KBM-7 (cell line): ENCODE measurements around the gene BDKRB2.

Experiments used
- DNase-seq: peaks from one replicate; pipeline ENCODE4 v3.0.0-alpha.2; 2015
- in situ Hi-C: fragments of 300-500 bp; cut with MboI; formaldehyde crosslinking; loops from 2 replicates; pipeline ENCODE4 v1.14.3; 2020; ENCODE audit warnings: low sequenced_read_pairs, low pct_unique_long_range_greater_than_20kb, mixed read lengths

The BDKRB2 gene

DNA sequence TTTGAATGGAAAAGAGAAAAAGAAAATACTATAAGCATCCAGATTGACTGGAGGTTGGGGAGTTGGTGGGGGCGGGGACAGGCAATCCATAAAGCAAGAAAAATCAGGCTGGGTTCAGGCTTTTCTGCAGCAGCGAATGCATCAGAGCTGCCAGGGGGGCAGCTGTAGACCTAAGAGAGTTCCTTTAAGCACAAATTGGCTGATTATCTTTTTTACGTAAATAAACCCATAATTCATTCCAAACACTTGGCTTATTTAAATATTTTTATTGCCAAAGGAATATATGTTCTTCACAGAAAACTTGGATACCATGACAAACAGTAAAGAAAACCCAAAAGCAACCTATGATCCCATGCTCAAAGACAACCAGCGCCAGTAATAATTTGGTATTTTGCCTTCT is 10.2 kb downstream of the BDKRB2 start:
- DNase-seq: no peak
- in situ Hi-C loops: no loop called here

DNA sequence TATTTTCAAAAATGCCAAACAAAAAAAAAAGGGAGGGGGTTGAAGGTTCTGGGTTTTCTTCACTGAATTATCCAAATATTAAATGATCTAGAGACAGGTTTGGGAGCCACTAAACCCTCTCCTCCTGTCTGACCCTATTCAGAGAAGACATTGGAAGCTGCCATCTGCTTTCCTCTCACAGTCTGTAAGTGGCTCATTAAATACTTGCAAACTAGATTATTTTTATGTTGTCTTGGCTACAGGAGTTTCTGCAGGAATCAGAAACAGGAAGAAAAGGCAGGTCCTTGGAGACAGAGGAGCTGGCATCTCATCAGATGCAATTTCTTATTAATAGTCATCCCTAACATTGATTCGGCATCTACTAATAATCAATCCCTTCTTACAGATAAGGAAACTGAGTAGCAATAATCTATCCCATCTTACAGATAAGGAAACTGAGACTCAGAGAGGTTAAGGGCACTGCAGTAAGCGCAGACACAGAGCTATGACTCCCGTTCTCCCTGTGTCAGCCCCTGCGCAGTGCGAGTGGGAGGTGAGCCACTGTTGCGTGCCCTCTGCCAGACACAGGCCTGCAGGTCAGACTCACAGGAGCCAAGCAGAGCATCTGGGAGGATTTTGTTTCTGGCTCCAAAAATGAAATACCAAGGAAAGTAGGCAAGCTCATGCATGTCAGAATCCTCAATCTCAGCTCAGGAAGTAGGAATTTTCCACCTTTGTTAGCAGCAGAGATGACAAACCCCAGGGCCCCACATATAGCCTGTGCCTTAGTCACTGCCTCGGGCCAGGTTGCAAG is 11.0 kb downstream of the BDKRB2 start:
- DNase-seq: no peak
- in situ Hi-C loops: no loop called here

- no peak for DNase-seq
- in situ Hi-C loops: no loop called here
Observed at GRCh38 chr14:96216627-96217026, 12.0 kb downstream of the BDKRB2 start.

GRCh38 chr14:96217376-96217913 is 12.8 kb downstream of the BDKRB2 start:
- DNase-seq: no peak
- in situ Hi-C loops: no loop called here

- DNase-seq: no peak
Observed at GRCh38 chr14:96221109-96221650, 16.5 kb downstream of the BDKRB2 start.

DNA sequence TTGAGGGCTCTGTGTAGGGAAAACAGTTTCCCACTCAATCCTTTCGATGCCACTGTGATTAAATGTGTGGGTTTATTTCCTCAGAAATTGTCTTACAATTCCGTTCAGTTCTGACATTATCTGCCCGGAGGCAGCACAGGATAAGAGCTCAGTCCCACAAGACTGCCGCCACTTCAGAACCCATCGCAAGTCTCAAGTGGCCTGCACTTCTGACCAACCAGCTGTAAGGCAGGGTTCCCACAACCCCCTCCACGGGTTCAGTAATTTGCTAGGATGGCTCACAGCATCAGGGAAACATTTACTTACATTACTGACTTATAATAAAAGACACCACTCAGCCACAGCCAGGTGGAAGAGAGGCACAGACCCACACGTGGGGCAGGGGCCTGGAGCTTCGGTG is 17.2 kb downstream of the BDKRB2 start:
- no peak for DNase-seq
- in situ Hi-C loops: no loop called here

More at GRCh38 chr14:96221109-96221650, 16.5 kb downstream of the BDKRB2 start:
- in situ Hi-C loops: no loop called here

- no peak for DNase-seq
- in situ Hi-C loops: no loop called here
Observed at GRCh38 chr14:96224480-96225096, 19.9 kb downstream of the BDKRB2 start.

DNA sequence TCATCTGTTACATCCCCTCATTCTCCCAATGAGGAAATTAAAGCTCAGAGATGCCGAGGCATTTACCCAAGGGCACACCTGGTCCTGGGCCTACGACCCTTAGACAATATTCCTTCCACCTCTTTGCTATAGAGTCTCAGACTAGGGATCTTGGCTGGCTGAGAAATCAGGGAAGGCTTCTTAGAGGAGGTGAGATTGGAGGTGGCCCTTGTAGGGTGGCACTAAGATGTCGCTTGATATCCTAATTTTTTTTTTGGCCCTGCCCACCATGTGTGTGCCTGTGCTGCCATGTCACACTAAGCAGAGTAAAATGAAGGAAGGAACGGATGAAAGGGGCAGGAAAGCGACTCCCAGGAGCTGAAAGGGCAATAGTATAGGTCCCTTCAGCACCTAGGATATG is 20.6 kb downstream of the BDKRB2 start:
- no peak for DNase-seq
- in situ Hi-C loops: no loop called here

- in situ Hi-C loops: no loop called here
- DNase-seq: no peak
Observed at GRCh38 chr14:96225745-96226151, 21.1 kb downstream of the BDKRB2 start.

GRCh38 chr14:96227428-96227827 is 22.8 kb downstream of the BDKRB2 start:
- DNase-seq: no peak
- in situ Hi-C loops: no loop called here

DNA sequence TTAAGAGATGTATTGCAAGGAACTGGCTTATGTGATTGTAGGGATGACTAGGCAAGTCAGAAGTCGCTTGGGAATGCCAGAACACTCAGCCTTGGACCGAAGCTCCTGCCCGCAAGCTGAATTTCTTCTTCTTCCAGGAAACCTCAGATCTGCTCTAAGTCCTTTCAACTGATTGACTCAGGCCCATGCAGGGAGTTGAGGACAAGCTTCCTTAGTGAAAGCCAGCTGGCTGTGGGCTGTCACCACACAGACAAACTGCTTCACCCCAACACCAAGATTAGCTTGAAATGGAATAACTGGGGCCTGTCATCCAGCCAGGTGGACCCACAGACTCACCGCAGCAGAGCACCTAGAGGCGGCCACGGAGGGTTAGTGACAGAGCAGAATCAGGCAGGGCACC is 24.7 kb downstream of the BDKRB2 start:
- in situ Hi-C loops: no loop called here
- no peak for DNase-seq

- in situ Hi-C loops: no loop called here
- DNase-seq: no peak
Observed at GRCh38 chr14:96231056-96231455, 26.4 kb downstream of the BDKRB2 start.

- no peak for DNase-seq
- in situ Hi-C loops: no loop called here
Observed at GRCh38 chr14:96231526-96232130, 27.0 kb downstream of the BDKRB2 start.

- DNase-seq: no peak
- in situ Hi-C loops: no loop called here
Observed at GRCh38 chr14:96232506-96232905, 27.9 kb downstream of the BDKRB2 start.

GRCh38 chr14:96233661-96234060 is 29.0 kb downstream of the BDKRB2 start:
- in situ Hi-C loops: no loop called here
- DNase-seq: no peak

GRCh38 chr14:96235426-96235825 is 30.8 kb downstream of the BDKRB2 start:
- in situ Hi-C loops: no loop called here

DNA sequence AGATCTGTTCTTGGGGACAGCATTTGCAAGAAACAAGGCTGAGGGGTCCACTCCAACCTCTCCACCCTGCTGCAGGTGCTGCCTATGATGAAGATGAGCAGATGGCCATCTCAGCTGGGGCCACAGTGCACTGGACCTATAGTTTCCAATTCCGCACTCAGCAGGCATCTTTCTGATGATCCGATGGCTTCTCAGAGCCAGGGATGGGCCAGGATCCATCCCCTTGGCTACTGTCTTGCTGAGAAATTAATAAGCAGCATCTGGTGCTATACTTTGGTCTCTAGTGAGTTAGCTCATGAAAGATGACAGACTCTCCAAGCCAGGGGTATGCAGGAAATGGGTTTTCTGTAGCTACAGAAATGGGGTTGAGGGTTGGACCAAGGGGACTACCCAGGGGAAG is 33.0 kb downstream of the BDKRB2 start:
- in situ Hi-C loops: no loop called here
- DNase-seq: no peak

More at GRCh38 chr14:96235426-96235825, 30.8 kb downstream of the BDKRB2 start:
- no peak for DNase-seq

DNA sequence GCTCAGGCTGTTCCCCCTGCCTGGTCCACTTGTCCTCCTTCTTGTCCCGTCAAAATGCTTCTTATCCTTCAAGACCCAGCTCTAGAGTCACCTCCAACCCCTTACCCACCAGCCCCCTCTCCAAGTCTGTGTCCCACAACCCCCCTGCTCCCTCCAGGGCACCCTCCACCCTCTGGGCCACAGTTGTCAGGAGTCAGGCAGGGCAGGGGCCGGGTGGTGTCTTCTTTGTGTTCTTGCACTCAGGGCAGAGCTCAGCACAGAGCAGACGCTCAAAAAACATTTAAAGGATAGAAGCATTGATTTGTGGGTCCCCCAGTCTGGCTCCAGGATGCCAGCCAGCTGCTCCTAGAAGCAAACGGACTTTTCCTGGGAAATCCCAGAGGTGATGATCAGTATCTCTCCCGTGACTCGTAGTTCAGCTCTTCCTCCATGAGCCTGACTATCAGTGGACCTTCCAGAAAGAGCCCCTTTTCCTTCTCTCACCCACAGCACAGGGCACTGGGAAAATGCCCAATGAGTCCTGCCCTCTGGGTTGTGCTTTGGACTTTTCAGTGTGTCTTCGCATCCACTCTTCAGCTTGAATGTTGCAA is 34.1 kb downstream of the BDKRB2 start:
- no peak for DNase-seq
- in situ Hi-C loops: no loop called here

DNA sequence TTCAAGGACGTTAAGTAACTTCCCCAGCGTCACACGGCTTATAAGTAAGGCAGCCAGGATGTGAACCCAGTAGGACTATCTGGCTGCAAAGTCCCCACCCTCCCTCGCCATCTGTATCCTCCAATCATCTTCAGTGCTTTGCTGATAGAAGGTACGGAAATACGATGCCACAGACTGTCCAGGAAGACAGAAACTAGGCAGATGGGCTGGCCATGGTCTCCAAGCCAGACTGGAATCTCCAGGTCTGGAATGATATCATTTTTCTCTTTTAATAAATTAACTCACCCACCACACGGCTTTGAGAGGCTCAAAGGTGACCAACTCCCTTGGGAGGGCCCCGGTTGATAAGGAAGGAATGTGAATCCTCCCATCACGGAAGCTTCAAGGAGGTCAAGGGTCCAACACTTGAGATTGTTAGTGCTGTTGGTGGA is 35.1 kb downstream of the BDKRB2 start:
- in situ Hi-C loops: no loop called here

More for the DNA sequence above, 35.1 kb downstream of the BDKRB2 start:
- DNase-seq: no peak
